GM21825 (cell line): Measurements from ENCODE around the gene ING4.

ENCODE experiments used
- ATAC-seq: cut with Tn5 transposase; IDR thresholded peaks from one replicate; pipeline ENCODE4 v1.9.1; 2021; ENCODE audit warnings: mild to moderate bottlenecking, moderate library complexity; ENCODE audit not compliant: unreplicated experiment

ING4 gene

DNA sequence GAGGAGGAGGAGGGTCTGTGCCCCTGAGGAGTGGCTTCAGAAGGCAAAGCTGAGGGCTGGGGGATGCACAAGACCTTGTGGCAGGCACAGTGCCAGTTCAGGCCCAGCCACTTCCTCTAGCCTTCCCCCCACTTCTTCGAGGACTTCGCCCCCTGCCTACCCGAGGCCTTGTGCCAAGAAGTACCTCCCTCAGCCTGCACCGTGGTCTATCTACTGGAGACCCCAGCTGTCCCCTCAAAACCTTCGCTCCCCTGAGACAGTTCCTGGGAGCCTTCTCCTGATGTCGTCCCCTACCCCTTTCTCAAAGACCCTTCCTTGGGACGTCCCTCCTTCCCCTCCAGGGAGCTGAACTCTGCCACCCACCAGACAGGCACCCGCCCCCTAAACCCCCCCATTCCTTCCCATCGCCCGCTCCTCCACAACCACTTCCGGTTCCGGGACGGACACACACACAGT, 25.7 kb upstream of the ING4 start:
- peak; percentile 5 for ATAC-seq

DNA sequence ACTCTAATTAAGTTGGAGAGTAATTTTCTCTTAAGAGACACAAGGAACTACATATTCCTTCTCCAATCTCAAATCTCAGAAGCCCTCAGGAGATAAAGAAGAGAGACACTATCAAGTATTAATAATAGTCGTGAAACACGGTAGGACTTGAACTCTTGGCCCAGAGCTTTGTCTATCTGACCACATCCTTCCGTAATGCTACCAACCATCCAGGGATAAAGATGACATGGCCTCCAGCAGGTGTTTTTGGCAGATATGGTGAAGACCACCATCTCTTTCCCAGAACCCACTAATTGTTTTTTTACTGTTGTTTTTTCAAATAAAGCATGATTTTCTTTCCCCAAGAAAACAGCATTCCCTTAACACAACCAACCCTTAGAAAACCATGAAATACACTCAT, 22.9 kb upstream of the ING4 start:
- no peak for ATAC-seq

DNA sequence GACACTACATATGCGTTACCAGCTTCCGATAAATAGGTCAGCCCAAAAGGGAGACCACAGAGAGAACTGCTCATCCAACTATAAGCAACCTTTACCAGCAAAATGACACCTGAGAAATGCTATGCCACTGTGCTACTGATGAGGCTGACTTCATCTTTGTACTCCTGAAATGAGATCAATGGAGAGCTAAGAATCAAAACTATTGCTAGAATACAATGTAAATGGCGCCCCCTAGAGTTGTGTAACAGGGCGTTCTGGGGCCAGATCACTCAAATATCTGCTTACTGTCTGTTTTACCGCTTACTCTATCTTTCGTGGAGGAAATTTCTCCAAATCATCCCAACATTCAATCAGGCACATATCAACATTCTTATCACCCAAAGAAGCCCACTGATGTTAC, 21.7 kb upstream of the ING4 start:
- ATAC-seq = no peak

DNA sequence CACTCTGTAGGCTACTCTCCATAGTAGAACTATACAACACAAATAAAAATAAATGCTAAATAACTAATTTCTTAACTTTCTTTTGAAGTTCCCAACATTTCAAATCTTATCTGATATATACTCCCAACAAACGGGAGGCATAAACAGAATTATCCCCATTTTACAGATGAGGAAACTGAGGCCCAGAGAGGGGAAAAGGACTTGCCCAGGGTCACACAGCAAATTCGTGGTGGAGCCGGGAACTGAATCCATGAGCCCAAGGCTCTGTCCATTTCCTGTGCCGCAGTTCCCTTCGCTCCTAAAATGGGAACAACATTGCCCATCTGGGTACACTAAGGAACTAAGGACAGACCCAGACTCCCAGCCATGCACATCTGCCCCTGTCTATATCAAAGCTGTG, 14.0 kb upstream of the ING4 start:
- no peak for ATAC-seq

DNA sequence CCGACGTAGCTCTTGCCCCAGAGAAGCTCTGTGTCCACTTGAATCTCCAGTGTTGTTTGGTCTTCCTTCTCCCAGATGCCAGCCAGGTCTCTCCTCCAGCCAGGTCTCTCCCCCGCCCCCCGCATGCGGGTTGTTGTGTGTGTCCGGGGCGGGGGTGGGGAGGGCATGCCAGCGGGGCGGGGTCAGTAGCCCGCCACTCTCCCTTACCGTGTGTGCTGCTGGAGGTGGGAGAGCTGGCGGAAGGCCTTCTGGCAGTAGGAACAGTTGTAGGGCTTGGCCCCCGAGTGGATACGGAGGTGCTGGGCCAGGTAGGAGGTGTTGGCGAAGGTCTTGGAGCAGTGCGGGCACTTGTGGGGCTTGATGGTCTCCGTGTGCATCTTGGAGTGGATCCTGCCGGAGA, 9.2 kb upstream of the ING4 start:
- no peak for ATAC-seq

DNA sequence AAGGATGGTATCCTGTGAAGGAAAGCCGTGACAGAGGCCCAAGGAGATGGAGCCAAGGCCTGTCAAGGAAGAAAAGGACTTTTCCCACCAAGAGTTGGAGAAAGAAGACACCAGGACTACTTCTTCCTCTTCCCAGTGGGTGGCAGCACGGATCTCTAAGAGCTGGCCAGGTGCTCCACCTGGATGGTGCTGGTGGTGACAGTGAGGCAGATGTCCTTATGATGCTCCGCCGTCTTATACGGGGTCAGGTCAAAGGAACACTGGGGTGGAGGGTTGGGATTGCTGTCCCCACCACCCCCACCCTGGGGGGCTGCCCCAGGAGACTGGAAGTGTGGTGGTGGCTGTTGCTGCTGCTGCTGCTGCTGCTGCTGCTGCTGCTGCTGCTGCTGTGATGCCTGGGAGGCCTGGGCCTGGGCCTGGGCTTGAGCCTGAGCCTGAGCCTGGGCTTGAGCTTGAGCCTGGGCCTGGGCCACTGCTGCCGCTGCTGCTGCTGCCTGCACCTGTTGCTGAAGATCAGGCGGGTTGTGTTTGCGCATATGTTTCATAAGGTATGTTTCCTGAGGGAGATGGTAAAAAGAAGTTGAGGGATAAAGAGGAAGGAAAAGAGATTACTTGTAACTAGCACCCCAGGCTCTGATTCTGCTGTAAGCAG, 4.8 kb upstream of the ING4 start:
- ATAC-seq = no peak

DNA sequence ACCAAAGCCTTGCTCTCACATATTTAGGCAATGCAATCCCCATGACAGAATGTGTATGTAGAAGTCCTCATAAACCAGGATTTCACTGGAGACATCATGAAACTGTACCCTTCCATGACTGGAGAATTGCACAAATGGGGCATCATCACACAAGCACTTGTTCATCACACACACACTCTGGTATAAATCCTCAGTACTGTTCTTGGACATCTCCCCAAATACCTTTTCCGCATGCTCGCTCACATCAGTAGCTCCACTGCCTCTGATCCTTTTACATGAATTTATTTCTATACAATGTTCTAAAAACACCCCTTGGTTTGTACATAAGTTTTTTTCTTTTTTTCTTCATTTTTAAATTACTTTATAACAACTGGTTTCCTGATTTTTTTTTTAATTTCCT, 3.3 kb upstream of the ING4 start:
- no peak for ATAC-seq

DNA sequence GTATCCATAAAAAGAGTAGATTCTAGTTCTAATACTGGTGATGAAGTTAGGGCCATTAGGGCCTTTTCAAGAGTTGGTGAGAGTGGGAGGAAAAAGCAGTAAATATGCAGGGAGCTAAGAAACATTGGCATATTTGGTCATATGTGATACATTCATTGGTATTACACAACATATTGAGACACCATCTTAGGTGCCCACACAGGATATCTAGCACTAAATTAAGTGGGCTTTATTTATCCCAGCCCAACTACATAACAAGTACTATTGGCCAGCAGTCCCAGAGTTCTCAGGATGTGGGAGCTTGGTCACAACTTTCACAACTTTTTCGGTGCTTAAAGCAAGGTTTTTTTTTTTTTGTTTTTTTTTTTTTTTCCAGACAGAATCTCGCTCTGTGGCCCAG, 2.0 kb upstream of the ING4 start:
- no peak for ATAC-seq

DNA sequence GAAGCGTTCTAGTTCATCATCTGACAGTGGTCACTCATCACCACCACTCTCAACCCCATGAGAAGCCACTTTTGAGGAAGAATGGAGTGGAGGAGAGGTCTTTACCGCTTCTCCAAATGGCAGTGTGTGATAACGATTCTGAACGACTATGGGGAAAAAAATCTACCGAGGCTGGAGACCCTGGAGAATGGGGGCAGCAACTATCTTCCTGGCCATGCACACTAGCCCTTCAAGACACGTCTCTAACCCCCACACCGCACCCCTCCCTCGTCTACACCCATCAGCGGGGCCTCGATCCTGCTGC, 365 bp downstream of the ING4 start:
- ATAC-seq = no peak

DNA sequence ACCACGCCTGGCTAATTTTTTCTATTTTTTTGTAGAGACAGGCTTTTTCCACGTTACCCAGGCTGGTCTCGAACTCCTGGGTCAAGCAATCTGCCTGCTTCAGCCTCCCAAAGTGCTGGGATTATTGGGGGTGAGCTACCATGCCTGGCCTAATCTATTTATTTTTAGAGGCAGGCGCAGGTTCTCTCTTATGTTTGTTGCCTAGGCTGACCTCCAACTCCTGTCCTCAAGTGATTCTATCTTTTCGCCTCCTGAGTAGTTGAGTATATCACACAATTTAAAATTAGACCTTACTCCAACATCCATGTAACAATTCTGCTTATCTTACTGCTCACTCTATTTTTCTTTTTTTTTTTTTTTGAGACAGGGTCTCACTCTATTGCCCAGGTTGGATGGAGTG, 8.9 kb downstream of the ING4 start:
- no peak for ATAC-seq

DNA sequence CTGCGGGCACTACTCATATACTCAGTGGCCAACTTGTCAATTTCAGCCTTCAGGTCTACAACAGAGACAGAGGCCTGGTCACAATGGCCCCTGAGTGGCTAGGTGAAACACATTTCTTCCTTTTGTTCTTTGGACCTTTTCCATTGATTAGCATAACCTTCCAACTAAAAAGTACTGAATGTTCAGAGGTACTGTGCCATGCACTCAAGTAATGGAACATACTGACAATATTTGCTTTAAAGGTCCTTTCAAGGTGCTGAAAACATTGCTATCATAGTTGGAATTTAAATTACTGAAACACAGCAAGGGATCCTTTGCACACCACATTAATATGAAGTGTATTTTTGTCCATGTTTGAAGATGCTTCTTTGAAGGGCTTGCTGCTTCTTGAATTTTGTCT, 9.6 kb downstream of the ING4 start:
- ATAC-seq = no peak

DNA sequence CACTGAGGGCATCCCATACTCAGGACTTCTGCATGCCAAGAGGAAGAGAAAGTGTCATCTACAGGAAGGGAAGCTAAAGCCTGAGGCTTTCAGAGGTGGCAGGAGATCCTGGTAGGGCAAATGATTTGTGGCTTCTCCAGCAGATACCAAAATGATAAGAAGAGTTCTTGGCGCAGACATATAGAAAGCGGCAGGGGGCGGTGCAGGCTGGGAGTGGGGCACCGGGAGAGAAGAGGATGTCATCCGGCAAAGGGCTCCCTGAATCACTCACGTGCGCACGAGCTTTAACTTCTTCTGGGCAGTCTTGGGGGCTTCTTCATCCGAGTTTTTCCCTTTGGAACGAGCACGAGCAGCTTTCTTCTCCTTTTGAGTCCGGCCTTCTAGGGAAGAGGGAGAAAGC, 10.5 kb downstream of the ING4 start:
- no peak for ATAC-seq

DNA sequence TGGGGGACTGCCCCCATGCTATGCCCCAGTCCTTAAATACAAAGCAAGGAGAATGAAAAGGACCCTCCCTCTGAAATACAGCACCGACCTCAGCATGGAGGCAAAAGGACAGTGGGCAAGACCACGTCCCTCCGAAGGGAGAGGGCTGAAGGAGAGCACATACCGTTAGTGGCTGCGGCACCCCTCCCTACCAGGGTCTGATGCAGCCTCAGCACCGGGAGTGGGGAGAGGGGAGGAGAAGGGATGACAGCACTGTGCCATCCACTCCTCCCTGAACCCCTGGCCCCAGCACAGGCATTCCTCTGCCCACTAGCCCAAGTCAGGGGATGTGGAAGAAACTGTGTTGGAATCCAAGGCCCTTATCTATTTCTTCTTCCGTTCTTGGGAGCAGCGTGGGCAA, 12.1 kb downstream of the ING4 start:
- no peak for ATAC-seq

DNA sequence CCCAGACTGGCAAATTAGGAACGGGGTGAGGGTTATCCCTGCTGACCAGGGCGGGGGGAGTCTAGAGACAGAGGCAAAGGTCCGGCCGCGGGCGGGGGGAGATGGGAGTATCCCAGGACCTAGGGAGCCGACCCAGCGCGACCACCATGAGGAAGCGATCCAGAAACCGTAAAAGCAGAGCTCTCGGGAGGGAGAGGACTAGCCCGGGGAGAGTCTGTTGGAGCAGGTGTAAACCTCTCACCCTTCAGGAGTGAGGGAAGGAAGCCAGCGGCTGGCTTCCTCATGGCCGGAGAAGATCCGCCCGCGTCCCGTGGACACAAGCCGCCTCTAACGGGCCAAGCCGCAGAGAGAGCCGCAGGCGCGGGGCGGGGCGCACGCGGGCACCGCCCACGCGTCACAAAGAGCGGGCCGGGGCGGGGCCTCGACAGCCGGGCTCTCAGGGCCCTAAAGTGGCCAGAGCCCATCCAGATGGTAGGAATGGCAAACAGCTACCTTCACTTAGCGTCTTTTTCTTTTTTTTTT, 15.8 kb downstream of the ING4 start, which contains the start of gene ACRBP:
Gene ACRBP, minus strand, starts transcription at position 350 of the 522 bp plus-strand sequence. Its CDS starts 66 bp downstream, at position 284.
- no peak for ATAC-seq

DNA sequence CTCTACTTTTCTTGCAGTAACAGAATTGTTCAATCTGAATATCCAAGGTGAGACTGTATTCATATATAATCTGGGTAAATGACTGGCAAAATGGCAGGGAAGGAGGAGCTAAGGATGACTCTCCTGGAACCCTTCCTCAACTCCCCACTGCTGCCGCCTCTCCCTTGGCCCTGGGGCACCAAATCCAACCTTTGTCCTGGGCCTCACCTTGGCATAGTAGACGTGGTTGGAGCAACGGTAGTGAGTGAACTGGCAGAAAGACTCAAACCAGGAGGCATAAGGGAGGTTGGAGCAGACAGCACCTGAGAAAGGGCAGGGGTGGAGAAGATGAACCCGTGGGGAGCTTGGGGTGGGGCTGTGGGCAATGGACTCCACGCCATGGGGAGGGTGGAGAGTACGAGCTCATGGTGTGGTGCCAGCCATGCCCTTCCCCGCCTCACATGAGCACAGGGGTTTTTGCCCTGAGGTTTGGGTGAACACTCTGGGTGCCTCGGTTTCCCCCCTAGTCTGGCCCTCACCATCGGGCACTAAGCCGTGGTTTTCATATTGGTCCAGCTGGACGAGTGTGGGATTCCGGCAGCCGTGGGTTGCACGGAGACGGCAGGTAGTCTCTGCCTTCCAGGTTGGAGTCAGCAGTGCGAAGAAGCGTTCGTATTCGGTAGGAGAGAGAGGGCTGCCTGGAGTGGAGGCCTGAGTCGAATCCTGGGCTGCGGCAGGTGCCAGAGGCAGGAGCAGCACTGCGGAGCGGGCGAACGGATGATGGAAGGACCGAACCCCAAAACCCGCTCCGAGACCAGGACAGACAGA, 16.4 kb downstream of the ING4 start:
- no peak for ATAC-seq

DNA sequence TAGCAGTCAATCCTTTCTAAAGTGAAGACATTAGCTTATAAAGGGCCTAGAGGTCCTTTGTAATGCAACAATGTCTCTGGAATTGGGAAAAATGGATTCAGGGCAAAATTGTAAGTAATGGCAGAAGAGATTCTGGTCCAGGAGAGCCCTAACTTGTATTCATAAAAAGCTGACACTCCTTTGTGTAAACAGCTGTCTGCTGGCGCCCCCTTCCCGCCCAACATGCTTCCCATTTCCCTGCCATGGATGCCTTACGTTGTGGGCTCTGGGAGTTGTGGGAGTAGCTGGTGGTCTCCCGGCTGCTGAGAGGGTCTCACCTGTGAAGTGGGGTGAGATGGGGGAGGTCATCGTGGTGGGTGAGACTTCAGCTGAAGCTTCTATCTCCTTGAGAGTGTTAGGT, 18.0 kb downstream of the ING4 start:
- ATAC-seq = no peak

DNA sequence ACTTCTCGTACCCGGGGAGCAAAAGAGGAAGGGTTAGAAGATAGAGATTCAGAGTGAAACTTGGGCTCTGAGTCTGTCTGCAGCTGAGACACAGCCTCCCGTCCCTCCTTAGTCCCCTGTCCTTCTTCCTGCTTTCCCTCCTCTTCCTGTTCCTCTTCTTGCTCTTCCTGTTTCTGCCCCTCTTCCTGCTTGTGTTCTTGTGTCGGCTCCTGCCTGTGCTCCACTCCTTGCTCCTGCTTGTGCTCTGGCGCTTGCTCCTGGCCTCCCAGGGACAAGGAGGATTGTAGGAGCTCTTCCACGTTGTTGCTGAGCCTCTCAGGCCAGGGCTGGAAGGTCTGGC, 18.7 kb downstream of the ING4 start:
- ATAC-seq = no peak

DNA sequence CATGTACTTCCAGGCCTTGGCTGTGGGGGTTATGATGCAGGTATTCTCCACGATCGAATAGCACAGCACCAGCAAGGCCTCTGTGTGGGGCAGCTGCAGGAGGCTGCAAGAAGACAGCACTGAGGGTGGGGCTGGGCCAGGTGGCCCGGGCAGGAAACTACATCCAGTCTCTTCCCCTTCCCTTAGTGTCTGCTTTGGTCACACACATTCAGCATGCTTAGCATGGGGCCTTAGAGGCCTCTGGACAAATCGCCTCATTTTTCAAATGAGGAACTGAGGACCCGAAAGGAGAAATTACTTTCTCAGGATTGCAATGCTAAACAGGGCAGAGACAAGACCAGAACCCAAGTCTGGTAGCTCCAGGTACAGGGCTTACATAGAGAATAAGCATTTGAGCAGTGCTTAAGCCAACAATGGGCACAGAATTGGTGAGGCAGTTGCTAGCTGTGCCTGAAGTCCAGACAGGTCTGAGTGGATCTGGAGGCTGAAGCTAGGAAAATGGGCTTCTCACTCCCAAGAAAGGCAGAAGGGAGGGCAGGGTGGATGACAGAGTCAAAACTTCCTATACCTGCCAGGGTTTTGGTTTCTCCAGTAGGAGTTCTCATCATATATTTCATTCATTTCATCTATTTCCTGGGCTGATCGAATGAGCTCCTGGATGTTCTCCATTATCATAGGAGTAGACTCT, 19.2 kb downstream of the ING4 start:
- no peak for ATAC-seq

DNA sequence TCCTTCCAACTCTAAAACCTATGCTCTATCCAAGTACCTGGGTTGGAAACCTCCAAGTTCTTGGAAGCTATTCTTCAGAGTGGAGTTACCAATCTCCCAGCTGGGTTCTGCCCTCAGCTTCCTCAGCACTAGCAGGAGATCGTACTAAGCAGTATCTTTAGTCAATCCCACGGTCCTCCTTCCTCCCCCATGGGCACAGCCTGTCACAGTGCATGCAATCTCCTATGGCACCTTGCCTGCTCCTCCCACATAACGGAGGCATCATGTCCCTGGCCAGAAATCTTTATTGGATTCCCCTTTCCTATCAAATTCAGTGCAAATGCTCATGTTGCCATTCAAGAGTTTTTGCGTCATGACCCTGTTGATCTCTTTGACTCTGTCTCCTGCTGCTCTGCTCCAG, 21.8 kb downstream of the ING4 start:
- ATAC-seq = no peak

DNA sequence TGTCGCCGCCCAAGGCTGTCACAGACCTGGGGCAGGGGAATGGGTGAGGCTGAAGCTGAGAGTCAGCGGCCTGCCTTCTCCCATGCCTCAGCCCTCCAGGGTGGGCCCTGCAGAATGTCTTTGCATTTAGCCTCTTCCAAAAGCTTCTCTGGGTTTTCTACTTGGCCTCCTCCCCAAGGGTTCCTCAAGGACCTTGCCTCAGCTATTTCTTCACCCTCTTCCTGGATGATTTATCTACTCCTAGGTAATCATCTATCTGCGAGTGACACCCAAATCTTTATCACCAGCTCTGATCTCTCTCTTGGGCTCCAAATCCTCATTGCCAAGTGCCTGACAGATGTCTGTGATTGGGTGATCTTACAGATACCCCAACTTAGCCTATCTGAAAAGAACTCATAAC, 22.4 kb downstream of the ING4 start:
- no peak for ATAC-seq

DNA sequence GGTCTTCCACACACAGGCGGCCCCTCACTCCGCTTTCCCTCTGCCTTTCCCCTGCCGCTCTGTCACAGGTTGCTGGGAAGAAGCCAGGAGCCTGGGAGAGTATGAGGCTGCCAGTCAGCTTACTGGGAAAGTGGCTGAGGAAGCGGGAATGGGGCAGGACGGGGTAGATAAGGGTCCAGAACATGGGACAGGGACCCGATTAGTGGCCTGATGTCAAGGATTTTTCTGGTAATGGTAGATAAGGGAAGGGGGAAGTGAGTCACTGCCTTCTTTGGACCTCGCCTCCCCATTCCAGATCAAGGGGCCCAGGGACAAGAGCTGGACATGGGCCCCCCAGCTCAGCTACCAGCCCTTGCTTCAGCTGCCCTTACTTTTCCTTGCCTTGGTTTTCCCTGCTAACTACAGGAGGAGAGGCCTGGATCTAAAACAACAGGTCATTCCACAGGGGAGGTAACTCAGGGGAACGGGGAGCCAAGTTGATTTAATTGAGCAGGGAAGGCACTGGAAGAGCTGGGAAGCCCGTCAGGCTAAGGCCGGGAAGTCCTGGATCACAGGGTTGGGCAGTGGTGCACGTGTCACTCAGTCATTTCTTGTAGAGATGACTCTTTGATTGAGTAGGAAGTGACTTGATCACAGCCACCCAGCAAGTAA, 23.6 kb downstream of the ING4 start:
- no peak for ATAC-seq

DNA sequence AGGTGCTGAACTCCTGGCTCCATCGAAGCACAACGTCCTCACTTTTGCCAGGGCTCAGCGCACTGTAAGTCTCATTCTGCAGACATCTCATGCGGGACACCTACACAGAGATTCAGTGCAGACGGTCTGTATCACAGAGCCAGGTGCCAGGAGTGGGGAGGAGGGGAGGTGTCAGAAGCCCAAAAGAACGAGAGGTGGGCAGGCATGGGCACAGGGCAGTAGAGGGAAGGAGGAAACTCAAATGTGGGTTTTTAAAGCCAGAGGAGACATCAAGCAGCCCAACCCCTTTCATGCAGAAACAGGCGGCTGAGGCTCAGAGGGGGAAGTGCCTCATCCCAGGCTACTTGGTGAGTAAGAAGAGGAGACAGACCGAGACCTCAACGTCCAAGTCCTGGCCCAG, 24.6 kb downstream of the ING4 start:
- ATAC-seq = no peak
